HT-29 (cell line): Measurements from ENCODE around the gene SND1. TPM values are rescaled to one million over a fixed set of nuclear protein-coding genes. Genes with fewer than 3 reads are reported as not detected.
A peak's percentile ranks its signal among the peaks of the same experiment; 100 is the strongest.
"Not testable (repeated sequence)": the region's sequence is repeated elsewhere in the genome, so short reads cannot be mapped to it uniquely, and the experiment has no call there.

Experiments used
- DNase-seq: peaks from one replicate; pipeline ENCODE4 v3.0.0-alpha.2; 2015; ENCODE audit warnings: low spot score
- total RNA-seq: library from RNA; depleted of rRNA; stranded (reverse); fragments of >200 nt; shearing (Covaris generic); gene quantifications from 2 replicates; pipeline ENCODE4 v1.2.3, GENCODE V29; 2014

The SND1 gene
- total RNA-seq, 1 experiment from 2014 or later = 178 TPM

GRCh38 chr7:127957886-127958285, 305.9 kb downstream of the SND1 start:
- no peak for DNase-seq

DNA sequence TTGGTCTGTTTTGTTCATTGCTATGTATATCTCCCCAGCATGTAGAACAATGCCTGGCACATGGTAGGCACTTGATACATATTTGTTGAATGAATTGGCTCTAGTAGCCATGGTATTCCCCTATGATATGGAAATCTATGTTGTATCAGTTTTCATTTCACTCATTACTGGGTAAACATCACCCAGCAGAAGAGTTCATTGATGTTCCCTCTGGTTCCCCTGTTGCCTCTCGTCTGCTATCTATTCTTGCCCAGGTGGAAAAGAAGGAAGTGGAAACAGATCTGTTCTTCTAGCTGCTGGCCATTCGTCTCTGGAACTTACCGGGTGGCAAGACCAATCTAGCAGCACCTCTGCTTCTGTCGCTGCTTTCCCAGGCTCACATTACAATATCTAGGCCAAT, 307.8 kb downstream of the SND1 start:
- DNase-seq = no peak

DNA sequence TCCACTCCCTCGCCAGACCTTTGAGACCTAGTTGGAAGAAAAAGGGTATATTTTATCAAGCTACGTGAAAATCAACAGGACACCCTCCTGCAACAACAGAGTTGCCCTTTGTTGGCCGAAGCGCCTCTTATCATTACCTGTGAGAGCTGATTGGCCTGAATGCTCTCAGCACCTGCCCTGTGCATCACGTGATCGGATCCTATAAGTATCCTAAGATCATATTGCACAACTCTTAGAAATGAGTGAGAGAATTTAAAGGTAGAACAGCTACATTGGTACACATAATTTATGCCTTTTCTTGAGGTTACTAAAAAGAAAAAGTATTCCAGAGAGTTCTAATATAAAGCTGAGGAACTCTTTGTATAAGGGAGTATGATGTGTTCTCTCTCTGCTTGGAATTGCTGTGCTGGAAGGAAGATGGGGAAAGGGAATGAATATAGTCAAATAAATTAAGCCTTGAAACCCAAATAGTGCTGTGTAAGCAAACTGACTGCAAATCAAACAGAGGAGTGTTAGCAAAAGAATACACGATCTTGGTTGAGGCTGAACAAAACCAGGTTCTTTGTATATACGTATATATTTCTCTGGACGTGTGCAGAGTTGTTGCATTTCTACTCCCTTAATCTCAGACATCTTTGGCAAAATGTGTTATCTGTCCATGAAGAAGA, 309.9 kb downstream of the SND1 start:
- no peak for DNase-seq

- DNase-seq = no peak
These were observed 310.8 kb downstream of the SND1 start for GRCh38 chr7:127962589-127963361.

- not testable (repeated sequence) for DNase-seq
These were observed 311.9 kb downstream of the SND1 start for GRCh38 chr7:127963850-127964249.

DNA sequence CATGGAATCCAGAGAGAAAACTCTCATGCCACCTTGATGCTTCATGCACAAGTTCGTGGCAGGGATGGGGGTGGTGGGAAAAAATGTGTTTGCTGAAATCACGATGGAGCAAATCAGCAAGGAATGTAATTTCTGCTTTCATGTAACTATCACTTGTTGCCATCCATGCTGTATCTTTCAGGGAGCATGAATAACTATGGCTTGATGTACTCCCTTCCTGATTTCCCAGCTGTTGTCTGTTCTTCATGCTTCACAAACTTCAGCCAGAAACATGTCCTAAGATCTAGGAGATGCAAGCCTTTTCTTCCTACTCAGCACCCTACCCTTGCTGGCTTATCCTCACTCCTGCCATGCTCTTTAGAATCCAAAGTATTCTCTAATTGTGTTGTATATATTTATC, 315.3 kb downstream of the SND1 start:
- no peak for DNase-seq

DNA sequence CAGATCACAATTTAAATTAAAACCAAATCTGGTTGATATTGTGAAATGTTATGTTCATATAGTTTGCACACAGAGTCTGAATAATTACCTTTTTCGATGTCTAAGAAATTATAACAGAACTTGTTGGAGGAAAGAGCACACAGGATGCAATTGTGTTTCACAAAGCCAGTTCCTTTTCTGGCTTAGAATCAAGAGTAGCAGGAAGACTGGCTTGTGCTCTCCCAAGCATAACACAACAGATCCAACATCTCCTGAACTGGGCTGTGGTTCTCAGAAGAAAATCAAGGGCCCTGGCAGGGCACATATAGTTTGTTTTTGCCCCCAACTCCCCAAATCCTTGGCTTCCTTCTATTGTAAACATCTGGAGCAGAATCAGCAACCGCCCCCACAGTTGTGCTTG, 316.6 kb downstream of the SND1 start:
- DNase-seq = no peak

DNA sequence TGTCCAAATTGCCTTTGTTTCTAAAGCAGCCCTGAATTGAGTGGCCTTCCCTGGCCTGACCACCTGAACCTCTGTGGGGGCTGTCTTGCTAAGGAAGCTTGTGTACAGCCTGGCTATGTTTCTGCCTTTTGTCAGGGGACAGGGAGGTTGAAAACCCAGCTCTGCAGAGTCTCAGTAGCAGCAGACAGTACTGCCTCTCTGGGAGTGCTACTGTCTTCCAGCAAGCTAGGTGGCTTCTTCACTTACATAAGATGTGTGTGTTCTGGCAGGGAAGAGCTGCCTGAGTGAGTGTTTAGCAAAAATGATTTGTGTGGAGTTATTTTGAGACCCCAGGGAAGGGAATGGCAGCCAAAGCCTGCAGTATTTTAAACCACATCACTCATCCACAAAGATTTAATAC, 321.8 kb downstream of the SND1 start:
- no peak for DNase-seq

- no peak for DNase-seq
These were observed 322.5 kb downstream of the SND1 start for GRCh38 chr7:127974446-127975035.

GRCh38 chr7:127976056-127976737, 324.2 kb downstream of the SND1 start:
- peak; percentile 63 for DNase-seq

DNA sequence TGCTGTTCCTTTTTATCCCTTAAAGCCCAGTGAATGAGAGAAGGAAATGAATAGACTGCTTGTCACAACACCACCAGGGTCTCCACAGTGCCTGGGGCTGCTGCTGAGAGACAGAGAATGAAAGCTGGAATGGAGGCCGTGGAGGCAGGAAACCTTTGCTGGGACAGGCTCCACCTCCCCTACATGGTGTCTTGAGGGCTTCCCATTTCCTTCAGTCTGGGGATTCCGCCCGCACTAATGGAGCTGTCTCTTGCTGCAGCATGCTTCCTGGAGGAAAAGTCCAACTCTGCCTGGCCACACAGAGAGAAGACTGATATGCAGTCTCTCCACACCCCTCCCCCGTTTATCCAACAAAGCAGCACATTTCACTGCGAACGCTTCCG, 324.7 kb downstream of the SND1 start:
- no peak for DNase-seq

- DNase-seq = no peak
These were observed 326.4 kb downstream of the SND1 start for GRCh38 chr7:127978421-127978820.

DNA sequence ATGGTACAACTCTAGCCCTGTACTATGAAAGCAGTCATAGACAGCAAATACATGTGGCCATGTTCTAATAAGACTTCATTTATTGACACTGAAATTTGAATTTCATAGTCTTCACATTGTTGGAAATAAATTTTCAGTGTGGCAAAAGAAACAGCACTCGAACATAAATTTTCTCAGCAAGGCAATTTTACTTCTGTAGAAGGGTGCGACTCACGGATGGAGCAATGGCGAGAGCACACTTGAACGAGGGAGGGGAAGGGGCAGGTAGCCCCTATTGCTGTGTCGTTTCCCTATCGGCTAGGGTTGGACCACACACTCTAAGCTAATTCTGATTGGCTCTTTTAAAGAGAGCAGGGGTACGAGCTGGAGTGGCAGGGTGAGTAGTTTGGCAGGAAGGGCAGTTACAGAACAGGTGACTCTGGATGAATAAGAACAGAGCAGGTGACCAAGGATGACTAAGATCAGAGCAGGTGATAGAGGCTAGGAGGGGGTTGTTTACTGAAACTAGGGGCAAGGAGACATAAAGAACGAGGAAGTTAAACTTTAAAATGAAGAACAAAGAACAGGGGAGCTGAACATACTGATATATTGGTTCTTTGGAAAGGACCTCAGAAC, 327.2 kb downstream of the SND1 start:
- no peak for DNase-seq

GRCh38 chr7:127979728-127980126, 327.7 kb downstream of the SND1 start:
- DNase-seq = no peak

DNA sequence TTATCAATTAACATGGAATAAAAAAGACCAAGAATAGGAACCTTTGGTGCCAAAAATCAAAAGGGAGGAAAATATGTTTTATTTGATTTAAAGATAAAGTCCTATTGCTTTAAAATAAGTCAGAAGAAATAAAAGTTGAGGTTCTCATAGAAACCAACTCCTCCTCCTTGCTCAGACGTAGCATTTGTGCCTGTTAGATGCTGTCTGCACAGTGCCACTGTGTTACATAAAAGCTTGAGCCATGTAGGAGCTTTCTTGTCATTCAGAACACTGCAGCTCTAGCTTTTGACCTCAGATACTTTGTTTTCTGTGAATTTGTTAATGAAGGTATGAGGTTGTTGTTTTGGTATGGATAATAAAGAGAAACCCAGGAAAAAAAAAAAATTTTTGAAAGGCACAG, 328.9 kb downstream of the SND1 start:
- no peak for DNase-seq

DNA sequence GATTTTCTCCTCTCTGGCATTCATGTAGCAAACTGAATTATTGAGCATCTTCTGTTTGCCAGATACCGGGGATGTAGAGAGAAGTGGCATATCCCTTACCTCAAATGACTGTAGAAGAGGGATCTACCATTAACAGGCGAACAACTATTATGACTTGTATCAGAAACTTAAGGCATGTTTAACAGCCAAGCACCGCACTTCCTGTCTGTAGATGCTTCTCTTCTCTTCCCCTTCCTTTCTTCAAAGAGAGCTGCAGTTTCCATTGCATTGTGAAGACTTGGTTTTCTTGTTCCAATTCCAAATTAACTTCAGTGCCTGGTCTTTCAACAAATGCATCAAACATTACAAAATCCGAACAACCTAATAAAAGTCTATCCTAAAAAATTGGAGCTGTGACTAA, 330.0 kb downstream of the SND1 start:
- no peak for DNase-seq

DNA sequence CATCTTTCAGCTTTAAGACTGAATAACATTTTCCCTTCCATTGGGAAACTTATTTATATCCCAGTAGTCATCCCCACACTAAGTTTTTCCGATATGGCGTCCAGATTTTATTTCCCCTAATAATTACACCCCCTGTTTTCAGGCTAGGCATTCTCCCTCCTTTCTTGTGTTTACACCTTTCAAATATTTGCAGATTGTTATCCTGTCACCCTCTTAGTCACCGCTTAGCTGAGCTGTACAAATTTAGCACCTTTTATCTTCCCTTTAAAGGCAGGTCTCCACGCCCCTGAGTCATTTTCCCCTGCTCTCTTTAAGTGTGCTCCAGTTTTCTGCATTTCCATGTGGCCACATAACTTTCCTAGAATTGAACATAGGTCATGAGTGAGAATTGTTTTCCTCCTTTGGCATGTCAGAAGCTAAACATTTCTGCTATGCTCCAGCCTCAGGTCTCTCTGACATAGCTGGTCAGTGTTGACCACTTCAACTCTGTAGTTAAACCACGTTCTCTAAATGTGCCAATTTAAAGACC, 331.9 kb downstream of the SND1 start:
- peak; percentile 9 for DNase-seq

GRCh38 chr7:127986581-127987521, 334.9 kb downstream of the SND1 start:
- DNase-seq = no peak

DNA sequence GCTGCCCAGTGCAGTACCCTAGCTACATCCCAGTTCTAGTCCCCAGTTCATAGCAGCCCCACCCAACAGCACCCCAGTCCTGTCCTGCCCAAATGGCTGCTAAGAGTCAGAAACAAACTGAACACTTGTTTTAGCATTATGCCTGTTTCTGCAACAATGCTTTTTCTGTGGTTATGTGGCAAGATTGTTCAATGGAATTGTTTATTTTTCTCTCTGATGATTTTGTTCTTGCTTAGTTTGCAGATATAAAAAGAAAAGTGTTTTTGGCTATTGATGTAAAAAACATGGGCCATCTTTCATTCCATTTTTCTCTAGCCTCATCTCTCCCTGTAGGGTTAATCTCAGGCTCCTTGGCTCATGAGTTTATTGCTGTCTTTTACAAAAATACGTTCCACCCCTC, 336.8 kb downstream of the SND1 start:
- no peak for DNase-seq

DNA sequence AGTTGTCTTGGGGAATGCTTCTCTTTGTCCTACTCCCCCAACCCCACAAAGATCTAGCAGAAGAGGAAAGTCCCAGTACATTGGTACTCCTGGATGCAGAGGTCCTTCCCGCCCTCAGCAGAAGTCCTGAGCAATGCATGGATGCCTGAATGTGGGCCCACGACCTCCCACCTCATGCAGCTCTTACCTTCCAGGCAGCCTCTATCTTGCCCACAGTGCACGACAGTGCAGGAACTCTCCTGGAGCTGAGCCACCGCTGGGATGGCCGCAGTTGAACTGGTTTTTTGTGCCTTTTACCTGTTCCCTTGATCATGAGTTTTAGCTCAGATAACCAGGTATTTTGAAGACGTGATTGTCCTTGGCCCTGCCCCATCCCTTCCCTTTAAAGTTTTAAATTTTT, 341.3 kb downstream of the SND1 start:
- DNase-seq = no peak

DNA sequence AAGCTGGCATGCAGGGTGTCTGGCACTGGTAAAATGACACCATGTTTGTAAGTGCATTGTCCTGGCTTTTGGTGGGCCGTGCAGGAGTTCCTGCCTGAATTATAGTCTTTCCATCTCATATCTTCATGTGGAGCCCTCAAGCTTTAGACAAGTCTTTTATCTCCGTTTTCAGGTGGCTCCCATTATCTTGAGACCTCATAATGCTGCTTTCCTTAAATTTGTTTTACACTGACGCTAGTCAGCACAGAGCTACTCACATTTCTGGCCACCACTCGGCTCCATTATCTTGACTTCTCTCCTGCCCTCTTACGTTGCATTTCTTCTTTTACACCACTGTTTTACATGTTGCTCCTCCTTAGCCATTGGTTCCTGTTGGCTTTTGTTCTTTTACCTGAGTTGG, 342.0 kb downstream of the SND1 start:
- DNase-seq = no peak
